SK-N-SH (cell line): ENCODE results near the gene NXF3. TPM values are rescaled to one million over a fixed set of nuclear protein-coding genes. Genes with fewer than 3 reads are reported as not detected.

Experiments
- CTCF ChIA-PET: fragments of 300-600, 350-600 bp; formaldehyde crosslinking; extraction: SDS; loops from one replicate; lab custom pipeline; 2021; lab: Yijun Ruan, JAX
- POLR2A ChIA-PET: fragments of 350-600 bp; sonication (Branson Sonifier 250); formaldehyde crosslinking; extraction: SDS; loops from one replicate; lab custom pipeline; 2020; ENCODE audit warnings: antibody characterized with exemption, inconsistent platforms; lab: Yijun Ruan, JAX
- DNase-seq: peaks from one replicate; pipeline ENCODE4 v3.0.0; 2012
- H2AFZ ChIP-seq: fragments of 200-600 bp; sonication (generic); 2 replicates; pipeline ENCODE4 v1.8.1; 2016; ENCODE audit warnings: antibody characterized with exemption, mild to moderate bottlenecking, low read depth
- H3F3A ChIP-seq: fragments of 200-600 bp; sonication (generic); replicated peaks from 2 replicates; pipeline ENCODE3; 2016; ENCODE audit warnings: antibody characterized with exemption, mild to moderate bottlenecking; ENCODE audit not compliant: insufficient read depth
- H3K27ac ChIP-seq, 2 experiments: fragments of 200-500 bp in 1 of 2; fragments of 200-600 bp in 1 of 2; sonication (Bioruptor generic) in 1 of 2; sonication (generic), shearing (Covaris generic) in 1 of 2; 2 replicates each; pipeline versions ENCODE4 v1.5.1 to v1.6.1; 2014 to 2016; ENCODE audit warnings: low read depth in 2 of 2, inconsistent platforms in 1 of 2, low read length in 1 of 2, mild to moderate bottlenecking in 1 of 2, mixed read lengths in 1 of 2
- H3K27me3 ChIP-seq: fragments of 200-600 bp; sonication (generic), shearing (Covaris generic); 2 replicates; pipeline ENCODE4 v1.6.1; 2016; ENCODE audit warnings: mixed run types; ENCODE audit not compliant: insufficient read depth
- H3K36me3 ChIP-seq, 2 experiments: fragments of 200-500 bp in 1 of 2; fragments of 200-600 bp in 1 of 2; sonication (Bioruptor generic) in 1 of 2; sonication (generic) in 1 of 2; replicated peaks in 1 of 2; 2 replicates each; pipeline versions ENCODE3 to v1.5.1; 2014 to 2016; ENCODE audit warnings: low read length in 1 of 2, mild to moderate bottlenecking in 1 of 2; ENCODE audit not compliant: insufficient read depth in 2 of 2, control insufficient read depth in 1 of 2
- H3K4me1 ChIP-seq, 2 experiments: fragments of 200-500 bp in 1 of 2; fragments of 200-600 bp in 1 of 2; sonication (Bioruptor generic) in 1 of 2; sonication (generic), shearing (Covaris generic) in 1 of 2; 2 replicates each; pipeline versions ENCODE4 v1.5.1 to v1.6.1; 2014 to 2016; ENCODE audit warnings: low read depth in 1 of 2, low read length in 1 of 2, mixed run types in 1 of 2; ENCODE audit not compliant: insufficient read depth in 2 of 2, control insufficient read depth in 1 of 2
- H3K4me2 ChIP-seq: fragments of 200-600 bp; sonication (generic), shearing (Covaris generic); 2 replicates; pipeline ENCODE4 v1.6.1; 2017; ENCODE audit warnings: mixed run types
- H3K4me3 ChIP-seq, 2 experiments: fragments of 200-500 bp in 1 of 2; fragments of 200-600 bp in 1 of 2; sonication (Bioruptor generic) in 1 of 2; sonication (generic), shearing (Covaris generic) in 1 of 2; 2 replicates each; pipeline versions ENCODE4 v1.5.1 to v1.8.1; 2014 to 2016; ENCODE audit warnings: low read depth in 2 of 2, inconsistent platforms in 1 of 2, low read length in 1 of 2, mild to moderate bottlenecking in 1 of 2, mixed read lengths in 1 of 2, moderate library complexity in 1 of 2
- H3K79me2 ChIP-seq: fragments of 200-600 bp; sonication (generic); 2 replicates; pipeline ENCODE4 v1.8.1; 2017; ENCODE audit warnings: mild to moderate bottlenecking; ENCODE audit not compliant: insufficient read depth
- H3K9ac ChIP-seq: fragments of 200-600 bp; sonication (generic); 2 replicates; pipeline ENCODE4 v1.6.1; 2017; ENCODE audit warnings: mixed run types
- H3K9me2 ChIP-seq: fragments of 200-600 bp; sonication (generic); 2 replicates; pipeline ENCODE4 v1.6.1; 2017; ENCODE audit warnings: mixed run types
- H3K9me3 ChIP-seq: fragments of 200-600 bp; sonication (generic); 2 replicates; pipeline ENCODE4 v1.6.1; 2017; ENCODE audit warnings: mixed run types, mild to moderate bottlenecking, moderate library complexity
- H4K20me1 ChIP-seq: fragments of 200-600 bp; sonication (generic); 2 replicates; pipeline ENCODE4 v1.6.1; 2017; ENCODE audit warnings: mild to moderate bottlenecking, mixed run types; ENCODE audit not compliant: insufficient read depth
- CTCF ChIP-seq: fragments of 200-600 bp; sonication (generic); IDR thresholded peaks from 2 replicates; pipeline ENCODE4 v1.6.1; 2017; ENCODE audit warnings: antibody characterized with exemption, mild to moderate bottlenecking, moderate library complexity
- FOSL2 ChIP-seq: IDR thresholded peaks from 2 replicates; pipeline ENCODE4 v1.4.0; 2012; ENCODE audit warnings: low read depth, mild to moderate bottlenecking, moderate library complexity, borderline replicate concordance
- FOXJ3 ChIP-seq: sonication (generic); formaldehyde crosslinking; IDR thresholded peaks from 2 replicates; pipeline ENCODE4 v1.5.1; 2020; ENCODE audit warnings: mild to moderate bottlenecking, missing genetic modification reagents
- FOXM1 ChIP-seq: IDR thresholded peaks from 2 replicates; pipeline ENCODE4 v1.4.0; 2012; ENCODE audit warnings: low read depth, mild to moderate bottlenecking
- JUND ChIP-seq: IDR thresholded peaks from 2 replicates; pipeline ENCODE4 v1.4.0; 2012
- MXI1 ChIP-seq: IDR thresholded peaks from 2 replicates; pipeline ENCODE4 v1.6.1; 2012; ENCODE audit warnings: mild to moderate bottlenecking, low read depth, low read length, improper control_type of control experiment
- NFIC ChIP-seq: IDR thresholded peaks from 2 replicates; pipeline ENCODE4 v1.4.0; 2012; ENCODE audit warnings: borderline replicate concordance
- NRF1 ChIP-seq: IDR thresholded peaks from 2 replicates; pipeline ENCODE4 v1.6.1; 2012; ENCODE audit warnings: low read depth, mild to moderate bottlenecking, low read length
- POLR2AphosphoS5 ChIP-seq: IDR thresholded peaks from 2 replicates; pipeline ENCODE4 v1.6.1; 2012; ENCODE audit warnings: low read depth, low read length
- RCOR1 ChIP-seq: fragments of 150-350 bp; IDR thresholded peaks from 2 replicates; pipeline ENCODE4 v1.6.1; 2017; ENCODE audit warnings: antibody characterized with exemption, low read length
- RFX5 ChIP-seq: IDR thresholded peaks from 2 replicates; pipeline ENCODE4 v1.6.1; 2012; ENCODE audit warnings: mild to moderate bottlenecking, improper control_type of control experiment, low read length
- SMC3 ChIP-seq: IDR thresholded peaks from 2 replicates; pipeline ENCODE4 v1.6.1; 2012; ENCODE audit warnings: low read depth, low read length, improper control_type of control experiment
- TEAD4 ChIP-seq: IDR thresholded peaks from 2 replicates; pipeline ENCODE4 v1.4.0; 2012; ENCODE audit warnings: mild to moderate bottlenecking, borderline replicate concordance; ENCODE audit not compliant: insufficient read depth
- YY1 ChIP-seq: IDR thresholded peaks from 2 replicates; pipeline ENCODE4 v1.4.0; 2012; ENCODE audit warnings: low read depth, mild to moderate bottlenecking
- WGBS: methylation state at CpG from one replicate; pipeline ENCODE4 v1.1.6; 2017; ENCODE audit warnings: low lambda C conversion rate; 5-methylcytosine and 5-hydroxymethylcytosine counted together
- polyA plus RNA-seq, 3 experiments: library from polyadenylated mRNA; depleted of rRNA; stranded (reverse); fragments of >200 nt; gene quantifications; 2 replicates each; pipeline ENCODE4 v1.2.3, GENCODE V29; 2012
- TF ChIP-seq, protein P1 (sequence below): IDR thresholded peaks from 2 replicates; pipeline ENCODE4 v1.6.1; 2012; ENCODE audit warnings: mild to moderate bottlenecking, low read depth, low read length, moderate library complexity
- TF ChIP-seq, protein P2 (sequence below): IDR thresholded peaks from 2 replicates; pipeline ENCODE4; 2012
- TF ChIP-seq, protein P3 (sequence below): IDR thresholded peaks from 2 replicates; pipeline ENCODE4 v1.4.0; 2012; ENCODE audit warnings: low read depth

NXF3 gene
- polyA plus RNA-seq, 1 of the 3 experiments (the other 2 are of a cell fraction): 0.20 TPM

- no peak for TF ChIP-seq CTCF
These were observed 7.5 kb upstream of the NXF3 start (continued) for GRCh38 chrX:103100484-103100883.

DNA sequence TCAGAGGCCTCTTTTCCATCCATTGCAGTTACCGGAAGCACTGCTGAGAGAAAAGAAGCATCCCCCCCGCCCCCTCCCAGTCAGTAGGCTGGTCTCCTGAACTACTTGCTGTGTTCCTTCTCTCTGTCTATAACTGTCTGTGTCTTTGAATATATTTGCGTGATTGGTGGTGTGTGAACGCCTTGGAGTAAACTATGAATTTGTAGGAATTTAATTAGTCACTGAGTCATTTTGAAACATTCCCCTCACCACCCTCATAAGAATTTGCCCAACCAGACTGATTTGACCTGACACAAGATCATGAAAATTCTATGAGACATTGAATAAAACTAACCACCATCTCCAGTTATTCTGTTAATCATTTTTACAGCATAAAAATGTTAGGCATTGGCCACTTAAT lies 6.7 kb upstream of the NXF3 start:
- 45% methylated on average over 4 of the region's 4 CpGs for WGBS
- Histone ChIP-seq H3K79me2 (no peaks in the 10 kb centered on the region), H3K4me3 (no peak overlapping the region), H3K27ac (no peak overlapping the region), H3F3A (no peaks in the 10 kb centered on the region), H3K27me3 (no peaks in the 10 kb centered on the region; the same call in 1 of the 2 replicates), H3K36me3 (no peaks in the 10 kb centered on the region), H2AFZ (no peak overlapping the region), H3K9me3 (no peaks in the 10 kb centered on the region), H3K9me2 (no peaks in the 10 kb centered on the region), H4K20me1 (no peaks in the 10 kb centered on the region), H3K4me1 (no peaks in the 10 kb centered on the region), H3K9ac (no peak overlapping the region), H3K4me2 (no peak overlapping the region)
- DNase-seq: no peak
- ChIA-PET POLR2A (no interaction called here), CTCF (no interaction called here)
- TF ChIP-seq TEAD4 (no peak), POLR2AphosphoS5 (no peak)

DNA sequence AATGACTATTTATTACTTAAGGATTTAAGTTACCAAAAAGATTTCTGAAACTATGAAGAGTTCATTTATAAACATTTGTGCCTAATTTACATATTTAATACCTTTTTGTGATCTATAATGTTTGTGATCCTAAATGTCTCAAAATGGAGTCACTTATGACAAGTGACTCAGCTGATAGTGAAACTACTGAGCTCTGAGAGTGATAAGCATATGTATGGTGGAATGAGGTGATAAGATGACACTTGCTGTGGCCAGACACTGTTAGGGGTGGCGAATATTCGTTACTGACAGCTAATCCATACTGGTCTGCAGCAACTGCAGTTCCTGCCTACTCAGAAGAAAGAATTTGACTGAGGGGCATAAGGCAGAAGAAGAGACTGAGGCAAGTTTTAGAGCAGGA lies 5.5 kb upstream of the NXF3 start:
- H3K9me2 ChIP-seq: no peaks in the 10 kb centered on the region
- CTCF ChIA-PET: interaction anchor here (0.6 kb wide), 1 partner anchor 135 kb away, joined by 3 read pairs; no protein-coding TSS in a partner anchor
- WGBS: 36% methylated on average over 2 of the region's 2 CpGs
- TF ChIP-seq YY1 (no peak), RFX5 (no peak), NRF1 (no peak), POLR2AphosphoS5 (no peak), MXI1 (no peak), TEAD4 (no peak), FOXM1 (no peak), RCOR1 (no peak), NFIC (no peak), CTCF (no peak), FOXJ3 (CRISPR knock-in tag) (no peak), SMC3 (no peak), JUND (no peak), FOSL2 (no peak)
- TF ChIP-seq, protein P1, sequence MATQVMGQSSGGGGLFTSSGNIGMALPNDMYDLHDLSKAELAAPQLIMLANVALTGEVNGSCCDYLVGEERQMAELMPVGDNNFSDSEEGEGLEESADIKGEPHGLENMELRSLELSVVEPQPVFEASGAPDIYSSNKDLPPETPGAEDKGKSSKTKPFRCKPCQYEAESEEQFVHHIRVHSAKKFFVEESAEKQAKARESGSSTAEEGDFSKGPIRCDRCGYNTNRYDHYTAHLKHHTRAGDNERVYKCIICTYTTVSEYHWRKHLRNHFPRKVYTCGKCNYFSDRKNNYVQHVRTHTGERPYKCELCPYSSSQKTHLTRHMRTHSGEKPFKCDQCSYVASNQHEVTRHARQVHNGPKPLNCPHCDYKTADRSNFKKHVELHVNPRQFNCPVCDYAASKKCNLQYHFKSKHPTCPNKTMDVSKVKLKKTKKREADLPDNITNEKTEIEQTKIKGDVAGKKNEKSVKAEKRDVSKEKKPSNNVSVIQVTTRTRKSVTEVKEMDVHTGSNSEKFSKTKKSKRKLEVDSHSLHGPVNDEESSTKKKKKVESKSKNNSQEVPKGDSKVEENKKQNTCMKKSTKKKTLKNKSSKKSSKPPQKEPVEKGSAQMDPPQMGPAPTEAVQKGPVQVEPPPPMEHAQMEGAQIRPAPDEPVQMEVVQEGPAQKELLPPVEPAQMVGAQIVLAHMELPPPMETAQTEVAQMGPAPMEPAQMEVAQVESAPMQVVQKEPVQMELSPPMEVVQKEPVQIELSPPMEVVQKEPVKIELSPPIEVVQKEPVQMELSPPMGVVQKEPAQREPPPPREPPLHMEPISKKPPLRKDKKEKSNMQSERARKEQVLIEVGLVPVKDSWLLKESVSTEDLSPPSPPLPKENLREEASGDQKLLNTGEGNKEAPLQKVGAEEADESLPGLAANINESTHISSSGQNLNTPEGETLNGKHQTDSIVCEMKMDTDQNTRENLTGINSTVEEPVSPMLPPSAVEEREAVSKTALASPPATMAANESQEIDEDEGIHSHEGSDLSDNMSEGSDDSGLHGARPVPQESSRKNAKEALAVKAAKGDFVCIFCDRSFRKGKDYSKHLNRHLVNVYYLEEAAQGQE: no peak
- TF ChIP-seq, protein P2, sequence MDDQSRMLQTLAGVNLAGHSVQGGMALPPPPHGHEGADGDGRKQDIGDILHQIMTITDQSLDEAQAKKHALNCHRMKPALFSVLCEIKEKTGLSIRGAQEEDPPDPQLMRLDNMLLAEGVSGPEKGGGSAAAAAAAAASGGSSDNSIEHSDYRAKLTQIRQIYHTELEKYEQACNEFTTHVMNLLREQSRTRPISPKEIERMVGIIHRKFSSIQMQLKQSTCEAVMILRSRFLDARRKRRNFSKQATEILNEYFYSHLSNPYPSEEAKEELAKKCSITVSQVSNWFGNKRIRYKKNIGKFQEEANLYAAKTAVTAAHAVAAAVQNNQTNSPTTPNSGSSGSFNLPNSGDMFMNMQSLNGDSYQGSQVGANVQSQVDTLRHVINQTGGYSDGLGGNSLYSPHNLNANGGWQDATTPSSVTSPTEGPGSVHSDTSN: no peak
- TF ChIP-seq, protein P3, sequence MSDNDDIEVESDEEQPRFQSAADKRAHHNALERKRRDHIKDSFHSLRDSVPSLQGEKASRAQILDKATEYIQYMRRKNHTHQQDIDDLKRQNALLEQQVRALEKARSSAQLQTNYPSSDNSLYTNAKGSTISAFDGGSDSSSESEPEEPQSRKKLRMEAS: no peak

More for the DNA sequence above, 5.5 kb upstream of the NXF3 start:
- H4K20me1 ChIP-seq: no peaks in the 10 kb centered on the region
- no peak overlapping the region for H3K27ac ChIP-seq
- no peaks in the 10 kb centered on the region for H3K36me3 ChIP-seq
- H3K4me3 ChIP-seq: no peak overlapping the region
- H3F3A ChIP-seq: no peaks in the 10 kb centered on the region
- POLR2A ChIA-PET: no interaction called here
- H3K9me3 ChIP-seq: no peaks in the 10 kb centered on the region
- no peak overlapping the region for H2AFZ ChIP-seq
- H3K79me2 ChIP-seq: no peaks in the 10 kb centered on the region
- H3K4me2 ChIP-seq: no peak overlapping the region
- H3K27me3 ChIP-seq: no peaks in the 10 kb centered on the region; the same call in 1 of the 2 replicates
- H3K4me1 ChIP-seq: no peaks in the 10 kb centered on the region
- no peak for DNase-seq
- H3K9ac ChIP-seq: no peak overlapping the region
